Astrocyte of the spinal cord (primary cell): ENCODE results near the gene RAD52.
"Not testable (repeated sequence)": the region's sequence is repeated elsewhere in the genome, so short reads cannot be mapped to it uniquely, and the experiment has no call there.

Source experiments
- DNase-seq: peaks from one replicate; pipeline ENCODE4 v3.0.0; 2011; ENCODE audit warnings: low read depth, low spot score
- H3K4me3 ChIP-seq: 2 replicates; pipeline ENCODE4 v1.5.1; 2011; ENCODE audit warnings: low read depth, mild to moderate bottlenecking, low read length, moderate library complexity
- in situ Hi-C: cut with HindIII; loops from 2 replicates; pipeline ENCODE4 v1.10.0; 2017; ENCODE audit warnings: low sequenced_read_pairs
- TF ChIP-seq, protein P1 (sequence below): IDR thresholded peaks from 2 replicates; pipeline ENCODE4 v1.5.1; 2012; ENCODE audit warnings: low read depth, mild to moderate bottlenecking, low read length, inconsistent platforms

Gene RAD52

DNA sequence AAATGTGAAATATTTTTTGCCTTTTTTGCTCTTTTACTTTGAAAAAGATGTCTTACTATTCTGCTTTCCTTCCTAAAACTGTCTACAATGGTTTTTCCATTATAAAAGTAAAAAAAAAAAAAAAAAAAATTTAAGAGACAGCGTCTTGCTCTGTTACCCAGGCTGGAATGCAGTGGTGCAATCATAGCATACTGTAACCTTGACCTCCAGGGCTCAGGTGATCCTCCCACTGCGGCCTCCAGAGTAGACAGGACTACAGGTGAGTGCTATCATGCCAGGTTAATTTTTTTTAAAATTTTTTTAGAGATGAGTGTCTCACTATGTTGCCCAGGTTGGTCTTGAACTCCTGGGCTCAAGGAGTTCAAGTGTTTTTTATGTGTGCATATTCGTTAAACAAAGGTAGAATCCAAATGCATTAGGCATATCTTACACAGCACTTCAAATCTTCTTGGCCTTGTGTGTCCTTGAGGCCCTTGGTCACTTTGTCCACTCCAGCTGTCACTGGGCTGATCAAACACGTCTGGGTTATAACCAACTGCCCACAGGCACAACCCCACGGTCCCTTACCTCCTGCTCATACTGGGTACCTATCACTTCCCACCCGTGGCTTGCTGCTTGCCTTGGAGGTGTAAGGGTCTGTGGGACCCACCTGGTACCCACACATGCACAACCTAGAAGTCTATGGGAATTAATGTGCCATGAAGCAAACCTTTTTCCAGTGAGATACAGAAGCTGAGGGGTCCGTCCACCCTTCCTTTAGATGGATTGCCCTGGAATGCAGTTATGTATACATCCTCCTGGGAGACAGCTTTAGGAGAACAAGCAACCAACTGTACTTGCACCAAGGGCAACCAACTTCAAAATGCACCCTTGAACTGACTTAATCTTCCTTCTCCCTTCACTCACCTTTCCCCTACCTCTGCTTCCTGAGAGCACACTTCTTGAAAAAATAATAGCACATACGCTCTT is 12.8 kb downstream of the RAD52 start:
- no peak overlapping the region for H3K4me3 ChIP-seq
- in situ Hi-C loops = no loop called here
- TF ChIP-seq, protein P1, sequence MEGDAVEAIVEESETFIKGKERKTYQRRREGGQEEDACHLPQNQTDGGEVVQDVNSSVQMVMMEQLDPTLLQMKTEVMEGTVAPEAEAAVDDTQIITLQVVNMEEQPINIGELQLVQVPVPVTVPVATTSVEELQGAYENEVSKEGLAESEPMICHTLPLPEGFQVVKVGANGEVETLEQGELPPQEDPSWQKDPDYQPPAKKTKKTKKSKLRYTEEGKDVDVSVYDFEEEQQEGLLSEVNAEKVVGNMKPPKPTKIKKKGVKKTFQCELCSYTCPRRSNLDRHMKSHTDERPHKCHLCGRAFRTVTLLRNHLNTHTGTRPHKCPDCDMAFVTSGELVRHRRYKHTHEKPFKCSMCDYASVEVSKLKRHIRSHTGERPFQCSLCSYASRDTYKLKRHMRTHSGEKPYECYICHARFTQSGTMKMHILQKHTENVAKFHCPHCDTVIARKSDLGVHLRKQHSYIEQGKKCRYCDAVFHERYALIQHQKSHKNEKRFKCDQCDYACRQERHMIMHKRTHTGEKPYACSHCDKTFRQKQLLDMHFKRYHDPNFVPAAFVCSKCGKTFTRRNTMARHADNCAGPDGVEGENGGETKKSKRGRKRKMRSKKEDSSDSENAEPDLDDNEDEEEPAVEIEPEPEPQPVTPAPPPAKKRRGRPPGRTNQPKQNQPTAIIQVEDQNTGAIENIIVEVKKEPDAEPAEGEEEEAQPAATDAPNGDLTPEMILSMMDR = no peak
- DNase-seq = no peak

DNA sequence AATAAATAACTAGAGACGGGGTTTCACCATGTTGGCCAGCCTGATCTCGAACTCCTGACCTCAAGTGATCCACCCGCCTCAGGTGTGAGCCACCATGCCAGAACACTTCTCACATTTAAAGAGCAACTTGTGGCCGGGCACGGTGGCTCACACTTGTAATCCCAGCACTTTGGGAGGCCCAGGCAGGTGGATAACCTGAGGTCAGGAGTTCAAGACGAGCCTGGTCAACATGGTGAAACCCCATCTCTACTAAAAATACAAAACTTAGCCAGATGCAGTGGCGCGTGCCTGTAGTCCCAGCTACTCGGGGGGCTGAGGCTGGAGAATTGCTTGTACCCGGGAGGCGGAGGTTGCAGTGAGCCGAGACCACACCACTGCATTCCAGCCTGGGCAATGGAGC is 13.6 kb downstream of the RAD52 start:
- H3K4me3 ChIP-seq, DNase-seq, in situ Hi-C loops: not testable (repeated sequence)

DNA sequence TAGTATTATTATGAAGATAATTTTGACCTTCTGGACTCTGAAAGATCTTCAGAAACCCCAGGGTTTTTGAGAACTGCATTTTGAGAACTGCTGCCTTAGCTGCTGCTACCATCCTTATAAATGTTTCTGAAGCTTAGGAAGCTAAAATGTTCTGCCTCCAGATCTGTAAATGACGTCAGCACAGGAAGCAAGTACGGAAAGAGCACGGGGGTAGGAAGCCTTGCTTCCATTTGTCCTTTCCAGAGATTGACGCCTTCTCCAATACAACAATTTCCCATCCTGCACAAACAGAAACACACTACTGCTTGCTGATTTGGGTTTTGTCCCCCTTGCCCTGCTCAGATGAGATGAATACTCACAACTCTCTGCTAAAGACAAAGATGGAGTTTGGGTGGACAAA is 17.9 kb downstream of the RAD52 start:
- no peak for DNase-seq
- H3K4me3 ChIP-seq = no peak overlapping the region
- TF ChIP-seq, protein P1 = no peak
- in situ Hi-C loops = no loop called here

DNA sequence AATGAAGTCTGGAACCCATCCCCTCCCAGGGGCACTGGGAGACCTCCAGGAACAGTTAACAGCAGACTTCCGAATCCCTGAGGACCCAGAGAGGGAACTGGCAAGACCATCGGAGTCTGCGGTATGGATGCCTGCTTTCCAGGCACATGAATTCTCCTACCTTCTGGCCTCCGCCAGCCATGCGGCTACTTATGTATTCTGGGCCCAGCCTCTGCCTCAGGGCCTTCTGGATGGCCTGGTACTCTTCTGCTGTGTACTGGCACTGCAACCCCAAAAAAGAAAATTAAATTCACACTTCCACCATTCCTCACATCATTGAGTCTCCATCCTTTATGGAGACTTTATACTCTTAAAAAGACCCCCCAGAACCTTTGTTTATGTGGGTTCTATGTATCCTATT is 18.4 kb downstream of the RAD52 start:
- no peak overlapping the region for H3K4me3 ChIP-seq
- no peak for DNase-seq
- in situ Hi-C loops = no loop called here
- TF ChIP-seq, protein P1 = no peak

DNA sequence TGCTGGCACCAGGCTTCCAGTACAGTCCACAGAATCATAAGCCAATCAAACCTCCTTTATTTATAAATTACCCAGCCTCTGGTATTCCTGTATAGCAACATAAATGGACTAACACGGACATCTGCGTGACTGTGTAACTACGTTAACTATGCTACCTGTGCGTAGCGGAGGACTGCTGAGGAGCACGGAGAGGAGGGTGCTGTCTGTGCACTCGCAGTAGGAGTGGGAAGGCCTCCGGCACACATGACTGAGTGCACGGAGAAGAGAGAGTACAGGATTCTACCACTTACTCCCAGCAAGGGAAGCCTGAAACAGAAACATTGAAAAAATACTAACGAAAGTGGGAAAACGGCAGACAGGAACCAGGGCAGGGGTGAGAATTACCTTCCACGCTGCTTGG is 22.9 kb downstream of the RAD52 start:
- TF ChIP-seq, protein P1 = no peak
- in situ Hi-C loops = no loop called here
- H3K4me3 ChIP-seq = no peak overlapping the region

DNA sequence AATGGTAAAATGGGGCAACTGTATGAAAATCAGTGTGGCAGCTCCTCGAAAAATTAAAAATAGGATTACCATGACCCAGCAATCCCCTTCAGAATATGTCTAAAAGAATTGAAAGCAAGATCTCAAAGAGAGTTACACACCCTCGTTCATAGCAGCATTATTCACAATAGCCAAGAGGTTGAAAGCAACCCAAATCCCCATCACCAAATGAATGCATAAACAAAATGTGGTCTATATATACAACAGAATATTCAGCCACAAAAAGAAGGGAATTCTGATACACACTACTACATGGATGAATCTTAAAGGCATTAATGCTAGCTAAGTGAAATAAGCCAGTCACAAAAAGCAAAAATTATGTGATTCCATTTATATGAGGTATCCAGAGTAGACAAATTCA is 27.2 kb downstream of the RAD52 start:
- in situ Hi-C loops = no loop called here
- no peak for DNase-seq
- TF ChIP-seq, protein P1 = no peak
- no peak overlapping the region for H3K4me3 ChIP-seq

More for the DNA sequence above, 22.9 kb downstream of the RAD52 start:
- DNase-seq = no peak

DNA sequence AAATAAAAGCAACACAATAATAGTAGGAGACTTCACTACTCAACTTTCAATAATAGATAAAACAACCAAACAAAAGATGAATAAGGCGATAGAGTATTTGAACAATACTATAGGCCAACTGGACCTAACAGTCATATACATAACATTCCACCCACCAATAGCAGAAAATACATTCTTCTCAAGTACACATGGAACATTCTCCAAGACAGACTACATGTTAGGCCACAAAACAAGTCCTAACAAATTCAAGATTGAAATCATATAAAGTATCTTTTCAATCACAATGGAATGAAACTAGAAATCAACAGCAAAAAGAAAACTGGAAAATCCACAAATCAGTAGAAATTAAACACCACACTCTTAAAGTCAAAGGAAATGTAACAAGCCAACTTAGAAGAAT is 28.8 kb downstream of the RAD52 start:
- H3K4me3 ChIP-seq = no peak overlapping the region
- in situ Hi-C loops = no loop called here
- TF ChIP-seq, protein P1 = no peak
- DNase-seq = no peak
